Activated CD4-positive, alpha-beta memory T cell treated with anti-CD3 and anti-CD28 coated beads for 36 hours (primary cell): Measurements from ENCODE around the gene M1AP. TPM values are rescaled to one million over a fixed set of nuclear protein-coding genes. Genes with fewer than 3 reads are reported as not detected.

ENCODE experiments used
- CTCF ChIA-PET: fragments of 350-600 bp; sonication (Branson Sonifier 250); formaldehyde crosslinking; loops from one replicate; lab custom pipeline; 2021; ENCODE audit warnings: antibody characterized with exemption, inconsistent platforms; lab: Charles Lee
- POLR2A ChIA-PET: fragments of 350-600 bp; sonication (Branson Sonifier 250); formaldehyde crosslinking; loops from one replicate; lab custom pipeline; 2021; ENCODE audit warnings: antibody characterized with exemption; lab: Charles Lee
- DNase-seq: peaks from one replicate; pipeline ENCODE4 v3.0.0-alpha.2; 2020
- H3K27ac Mint-ChIP-seq: one replicate; pipeline ENCODE4 v1.8.0; 2021; ENCODE audit warnings: mixed read lengths
- H3K27me3 Mint-ChIP-seq: one replicate; pipeline ENCODE4 v1.8.0; 2021; ENCODE audit warnings: mixed read lengths
- H3K36me3 Mint-ChIP-seq: one replicate; pipeline ENCODE4 v1.8.0; 2021; ENCODE audit warnings: mixed read lengths
- H3K4me1 Mint-ChIP-seq: one replicate; pipeline ENCODE4 v1.8.0; 2021; ENCODE audit warnings: low read depth, mixed read lengths
- H3K4me3 Mint-ChIP-seq: one replicate; pipeline ENCODE4 v1.8.0; 2021; ENCODE audit warnings: mild to moderate bottlenecking, mixed read lengths
- H3K9me3 Mint-ChIP-seq: one replicate; pipeline ENCODE4 v1.8.0; 2021; ENCODE audit warnings: mixed read lengths
- intact Hi-C: fragments of 100-400 bp; cut with micrococcal nuclease; formaldehyde crosslinking; loops from one replicate; pipeline ENCODE4 v1.15.1; 2023
- total RNA-seq, 2 experiments: library from RNA; stranded (reverse); gene quantifications; one replicate each; pipeline ENCODE4 v1.2.3, GENCODE V29; 2021

Gene M1AP, protein sequence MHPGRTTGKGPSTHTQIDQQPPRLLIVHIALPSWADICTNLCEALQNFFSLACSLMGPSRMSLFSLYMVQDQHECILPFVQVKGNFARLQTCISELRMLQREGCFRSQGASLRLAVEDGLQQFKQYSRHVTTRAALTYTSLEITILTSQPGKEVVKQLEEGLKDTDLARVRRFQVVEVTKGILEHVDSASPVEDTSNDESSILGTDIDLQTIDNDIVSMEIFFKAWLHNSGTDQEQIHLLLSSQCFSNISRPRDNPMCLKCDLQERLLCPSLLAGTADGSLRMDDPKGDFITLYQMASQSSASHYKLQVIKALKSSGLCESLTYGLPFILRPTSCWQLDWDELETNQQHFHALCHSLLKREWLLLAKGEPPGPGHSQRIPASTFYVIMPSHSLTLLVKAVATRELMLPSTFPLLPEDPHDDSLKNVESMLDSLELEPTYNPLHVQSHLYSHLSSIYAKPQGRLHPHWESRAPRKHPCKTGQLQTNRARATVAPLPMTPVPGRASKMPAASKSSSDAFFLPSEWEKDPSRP
- total RNA-seq: not detected

DNA sequence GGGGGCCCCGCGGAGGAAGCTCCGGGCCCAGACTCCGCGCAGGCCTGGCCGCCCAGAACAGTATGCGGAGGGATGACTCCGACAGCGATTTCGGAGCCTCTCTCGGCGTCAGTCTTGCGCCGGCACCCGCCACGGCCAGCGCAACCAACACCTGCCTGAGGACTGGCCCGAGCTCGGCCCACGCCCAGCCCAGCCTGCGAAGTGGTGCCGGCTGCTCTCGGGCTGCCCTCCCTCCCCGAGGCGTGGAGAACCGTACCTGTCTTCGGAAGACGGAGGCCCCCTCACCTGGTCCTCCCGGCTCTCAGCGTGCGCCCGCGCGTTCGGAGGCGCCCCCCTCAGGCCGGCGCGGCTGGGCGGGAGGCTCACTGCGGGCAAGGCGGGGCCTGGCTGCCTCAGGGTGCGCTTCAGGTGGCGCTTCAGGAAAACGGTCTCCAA, at the start of gene M1AP:
M1AP (minus strand) TSS at position 322 of the 435 bp plus-strand sequence. CDS start 8,055 bp downstream, outside the sequence.
- Mint-ChIP-seq H3K4me1 (peaks cover 2% of the 10 kb centered on the region), H3K27me3 (peaks cover 13% of the 10 kb centered on the region), H3K27ac (no peak within 1 kb of the TSS), H3K9me3 (no peaks in the 10 kb centered on the region), H3K4me3 (no peak within 1 kb of the TSS), H3K36me3 (no peaks in the 10 kb centered on the region)
- CTCF ChIA-PET: no interaction called here
- POLR2A ChIA-PET: no interaction called here
- intact Hi-C loops: no loop called here
- no peak for DNase-seq

DNA sequence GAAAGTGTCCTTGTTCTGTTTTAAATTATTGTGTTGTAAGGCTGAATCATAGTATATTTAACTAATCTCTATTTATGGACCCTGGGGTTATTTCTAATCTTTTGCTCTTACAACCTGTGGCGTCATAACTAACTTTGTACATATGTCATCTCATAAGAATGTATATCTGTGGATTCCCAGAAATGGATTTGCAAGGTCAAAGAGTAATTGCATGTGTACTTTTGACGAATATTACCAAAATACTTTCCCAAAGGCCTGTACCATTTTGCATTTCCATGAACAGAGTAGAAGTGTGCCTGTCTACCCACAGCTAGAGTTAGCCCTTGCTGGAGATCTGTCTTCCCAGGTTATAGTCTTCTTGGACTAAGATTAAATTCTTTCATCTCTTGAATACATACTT, 48.7 kb upstream of the M1AP start:
- Mint-ChIP-seq H3K36me3 (no peaks in the 10 kb centered on the region), H3K9me3 (no peaks in the 10 kb centered on the region), H3K4me3 (no peak overlapping the region), H3K27ac (no peak overlapping the region), H3K27me3 (peaks cover 2% of the 10 kb centered on the region), H3K4me1 (no peaks in the 10 kb centered on the region)
- no peak for DNase-seq
- intact Hi-C loops: loop anchor here (10.0 kb wide), 1 partner anchor 708 kb away; no protein-coding TSS in a partner anchor
- ChIA-PET POLR2A (no interaction called here), CTCF (no interaction called here)

DNA sequence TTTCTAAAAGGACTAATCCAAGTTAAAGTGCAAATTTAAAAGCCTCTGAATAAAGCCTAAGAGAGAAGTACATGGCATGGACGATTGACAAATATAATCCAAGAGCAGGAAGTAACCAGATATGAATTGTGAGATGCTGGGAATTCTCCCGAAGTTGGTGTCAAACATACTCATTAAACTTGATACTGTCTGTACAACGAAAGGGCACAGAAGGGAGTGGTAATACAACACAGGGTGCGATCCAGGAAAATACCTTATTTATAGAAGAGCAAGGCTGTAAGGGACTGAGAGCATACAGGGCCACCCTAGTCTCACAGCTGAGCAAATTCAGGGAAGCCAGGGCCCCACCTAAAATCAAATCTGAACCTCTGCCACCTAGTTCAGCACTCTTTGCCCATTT, 47.5 kb upstream of the M1AP start:
- no peak for DNase-seq
- no peaks in the 10 kb centered on the region for H3K4me1 Mint-ChIP-seq
- no peaks in the 10 kb centered on the region for H3K36me3 Mint-ChIP-seq
- ChIA-PET POLR2A (no interaction called here), CTCF (no interaction called here)
- no peak overlapping the region for H3K4me3 Mint-ChIP-seq
- intact Hi-C loops: loop anchor here (10.0 kb wide), 1 partner anchor 709 kb away; no protein-coding TSS in a partner anchor
- H3K27ac Mint-ChIP-seq: no peak overlapping the region
- H3K27me3 Mint-ChIP-seq: peaks cover 2% of the 10 kb centered on the region
- H3K9me3 Mint-ChIP-seq: no peaks in the 10 kb centered on the region

DNA sequence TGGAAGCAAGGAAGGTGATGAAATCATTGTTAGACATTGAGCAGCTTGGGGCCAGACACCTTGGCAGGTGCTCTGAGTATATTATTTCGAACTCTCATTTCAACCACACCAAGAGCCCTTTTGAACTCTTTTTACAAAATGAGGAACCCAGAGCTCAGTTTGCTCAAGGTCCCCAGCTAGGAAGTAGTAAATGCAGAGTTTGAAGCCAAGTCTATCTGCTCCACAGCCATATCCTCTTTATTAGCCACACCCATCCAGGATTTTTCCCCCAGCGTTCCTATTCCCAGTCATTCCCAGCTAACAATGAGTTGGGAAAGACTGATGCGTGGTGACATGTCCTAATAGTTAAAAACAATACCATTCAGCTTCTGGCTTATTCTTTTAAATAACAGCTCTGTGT, 46.2 kb upstream of the M1AP start:
- Mint-ChIP-seq H3K4me1 (no peaks in the 10 kb centered on the region), H3K9me3 (no peaks in the 10 kb centered on the region), H3K36me3 (no peaks in the 10 kb centered on the region), H3K27ac (no peak overlapping the region), H3K4me3 (no peak overlapping the region), H3K27me3 (peaks cover 2% of the 10 kb centered on the region)
- ChIA-PET CTCF (interaction anchor here (0.8 kb wide), 1 partner anchor 20 kb away, joined by 4 read pairs; no protein-coding TSS in a partner anchor), POLR2A (no interaction called here)
- DNase-seq: no peak
- intact Hi-C loops: loop anchor here (10.0 kb wide), 1 partner anchor 711 kb away; no protein-coding TSS in a partner anchor

DNA sequence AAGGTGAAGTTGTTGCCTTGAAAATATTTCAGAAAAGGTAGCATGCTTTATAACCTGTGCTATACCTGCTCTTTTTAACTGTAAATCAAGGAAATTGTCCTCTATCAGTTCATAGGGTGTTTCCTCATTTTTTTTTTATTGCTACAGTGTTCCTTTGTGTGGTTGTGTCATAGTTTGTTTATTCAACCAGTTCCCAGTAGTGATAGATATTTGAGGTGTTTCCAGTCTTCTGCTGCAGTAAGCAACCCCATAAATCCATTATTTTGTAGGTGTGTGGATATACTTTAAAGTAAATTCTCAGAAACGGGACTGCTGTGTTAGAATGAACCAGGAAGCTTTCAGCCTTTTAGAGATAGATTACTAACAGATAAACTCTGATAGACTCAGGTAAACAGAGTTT, 45.5 kb upstream of the M1AP start:
- Mint-ChIP-seq H3K27me3 (peaks cover 2% of the 10 kb centered on the region), H3K9me3 (no peaks in the 10 kb centered on the region), H3K27ac (no peak overlapping the region), H3K4me3 (no peak overlapping the region), H3K36me3 (no peaks in the 10 kb centered on the region), H3K4me1 (no peaks in the 10 kb centered on the region)
- ChIA-PET CTCF (no interaction called here), POLR2A (no interaction called here)
- intact Hi-C loops: loop anchor here (10.0 kb wide), 1 partner anchor 711 kb away; no protein-coding TSS in a partner anchor
- DNase-seq: no peak

DNA sequence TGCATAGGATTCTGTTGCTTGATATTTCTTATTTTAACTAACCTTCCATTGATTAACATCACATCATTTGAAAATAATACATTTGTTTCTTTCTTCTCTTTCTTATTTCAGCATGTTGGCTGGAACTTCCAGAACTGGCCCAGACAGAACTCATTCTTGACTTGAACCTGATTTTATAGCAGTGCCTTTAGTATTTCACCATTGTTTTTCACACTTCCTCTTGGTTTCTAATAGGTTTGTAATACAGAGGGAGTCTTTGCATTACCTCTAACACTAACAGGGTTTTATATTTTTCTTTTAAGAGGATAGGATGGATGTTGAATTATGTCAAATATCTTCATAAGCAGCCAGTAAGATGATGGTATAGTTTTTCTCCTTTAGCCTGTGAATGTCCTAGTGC, 45.1 kb upstream of the M1AP start:
- no peaks in the 10 kb centered on the region for H3K4me1 Mint-ChIP-seq
- H3K27me3 Mint-ChIP-seq: peaks cover 2% of the 10 kb centered on the region
- POLR2A ChIA-PET: no interaction called here
- H3K36me3 Mint-ChIP-seq: no peaks in the 10 kb centered on the region
- DNase-seq: no peak
- H3K9me3 Mint-ChIP-seq: no peaks in the 10 kb centered on the region
- no peak overlapping the region for H3K4me3 Mint-ChIP-seq
- H3K27ac Mint-ChIP-seq: no peak overlapping the region
- intact Hi-C loops: loop anchor here (10.0 kb wide), 1 partner anchor 712 kb away; no protein-coding TSS in a partner anchor
- CTCF ChIA-PET: no interaction called here

DNA sequence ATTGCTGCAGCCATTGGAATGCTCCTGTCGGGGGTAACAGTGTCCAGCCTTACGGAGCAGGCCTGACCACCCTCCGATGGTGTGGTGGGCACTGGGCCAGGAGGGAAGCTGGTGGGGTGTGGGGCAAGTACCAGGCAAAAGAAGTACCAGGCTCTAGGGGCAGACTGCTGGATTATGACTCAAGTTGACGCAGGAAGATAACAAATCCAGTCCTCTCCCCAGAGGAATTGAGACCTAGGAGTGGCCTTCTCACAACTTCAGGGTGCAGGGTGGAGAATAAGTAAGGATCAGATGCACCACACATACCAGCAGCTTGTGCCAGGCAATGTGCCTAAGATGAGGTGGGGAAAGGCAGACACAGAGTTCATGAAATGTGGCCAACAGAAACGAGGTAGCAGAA, 43.8 kb upstream of the M1AP start:
- intact Hi-C loops: loop anchor here (10.0 kb wide), 1 partner anchor 713 kb away; no protein-coding TSS in a partner anchor
- ChIA-PET POLR2A (no interaction called here), CTCF (interaction anchor here (0.9 to 2.8 kb wide), 2 partner anchors 144 to 184 kb away, joined by 3 to 18 read pairs; no protein-coding TSS in a partner anchor)
- H3K9me3 Mint-ChIP-seq: no peaks in the 10 kb centered on the region
- no peak overlapping the region for H3K4me3 Mint-ChIP-seq
- H3K36me3 Mint-ChIP-seq: no peaks in the 10 kb centered on the region
- H3K27ac Mint-ChIP-seq: no peak overlapping the region
- H3K4me1 Mint-ChIP-seq: no peaks in the 10 kb centered on the region
- H3K27me3 Mint-ChIP-seq: peaks cover 2% of the 10 kb centered on the region
- no peak for DNase-seq

DNA sequence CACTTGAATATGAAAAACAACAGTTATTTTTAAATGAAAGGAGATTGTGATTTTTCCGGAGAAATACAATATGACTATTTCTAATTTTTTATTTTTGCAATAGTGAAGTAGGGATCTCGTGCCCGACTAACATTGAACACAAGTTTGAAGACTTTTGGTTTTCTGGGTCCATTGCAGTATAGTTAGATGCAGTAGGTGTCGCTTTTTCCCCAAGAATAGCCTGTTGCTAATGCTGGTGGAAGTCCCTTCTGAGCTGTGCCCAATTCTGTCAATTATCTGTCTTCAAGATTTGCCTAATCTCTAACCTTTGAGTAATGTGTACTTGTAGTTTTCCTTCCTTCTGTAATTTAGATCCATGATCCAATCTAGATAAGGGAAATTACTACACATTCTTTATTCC, 42.4 kb upstream of the M1AP start:
- Mint-ChIP-seq H3K27me3 (peaks cover 2% of the 10 kb centered on the region), H3K36me3 (no peaks in the 10 kb centered on the region), H3K9me3 (no peaks in the 10 kb centered on the region), H3K27ac (no peak overlapping the region), H3K4me1 (no peaks in the 10 kb centered on the region), H3K4me3 (no peak overlapping the region)
- intact Hi-C loops: loop anchor here (10.0 kb wide), 1 partner anchor 714 kb away; no protein-coding TSS in a partner anchor
- no peak for DNase-seq
- ChIA-PET POLR2A (no interaction called here), CTCF (interaction anchor here (0.8 to 2.8 kb wide), 3 partner anchors 21 to 185 kb away, joined by 3 to 18 read pairs (median 4); no protein-coding TSS in a partner anchor)

DNA sequence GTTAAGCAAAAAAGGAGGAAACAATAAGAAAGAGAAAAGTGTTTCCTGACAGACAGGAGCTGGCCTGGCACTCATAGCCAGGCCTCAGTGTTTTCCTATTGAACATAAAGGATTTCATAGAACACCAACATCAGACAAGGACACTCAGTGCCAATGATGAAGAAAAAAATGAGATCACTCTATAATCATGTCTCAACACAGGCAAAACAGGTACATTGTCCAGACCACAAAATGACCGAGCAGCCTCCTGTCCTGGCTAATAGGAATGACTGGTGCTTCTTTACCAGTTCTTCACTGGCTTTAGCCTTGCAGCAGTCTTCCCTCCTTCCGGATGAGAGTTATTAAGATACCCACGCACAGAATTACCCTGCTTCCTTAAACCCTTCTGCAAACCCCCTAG, 41.5 kb upstream of the M1AP start:
- no peaks in the 10 kb centered on the region for H3K9me3 Mint-ChIP-seq
- intact Hi-C loops: loop anchor here (10.0 kb wide), 1 partner anchor 715 kb away; no protein-coding TSS in a partner anchor
- peaks cover 2% of the 10 kb centered on the region for H3K27me3 Mint-ChIP-seq
- H3K4me1 Mint-ChIP-seq: no peaks in the 10 kb centered on the region
- CTCF ChIA-PET: interaction anchor here (2.8 to 3.4 kb wide), 2 partner anchors 24 to 186 kb away, joined by 11 to 12 read pairs; no protein-coding TSS in a partner anchor
- POLR2A ChIA-PET: no interaction called here
- H3K36me3 Mint-ChIP-seq: no peaks in the 10 kb centered on the region
- H3K27ac Mint-ChIP-seq: no peak overlapping the region
- no peak for DNase-seq
- H3K4me3 Mint-ChIP-seq: no peak overlapping the region

DNA sequence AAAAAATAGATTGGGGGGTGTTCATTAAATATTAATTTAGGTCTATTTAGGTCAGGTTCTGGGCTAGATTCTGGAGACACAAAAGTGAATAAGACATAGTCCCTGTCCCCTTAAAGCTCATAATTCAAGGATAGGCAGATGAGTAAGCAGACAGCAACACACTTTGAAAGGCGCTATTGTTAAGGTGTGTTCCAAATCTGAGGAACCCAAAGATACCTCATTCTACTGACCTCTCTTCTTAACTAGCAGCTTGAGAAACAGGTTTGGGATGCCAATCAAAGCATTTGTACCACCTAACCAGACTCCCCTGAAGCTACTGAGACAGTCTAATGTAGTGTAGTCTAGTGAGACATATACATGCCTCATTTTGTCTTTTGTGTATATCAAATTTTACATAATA, 40.8 kb upstream of the M1AP start:
- Mint-ChIP-seq H3K9me3 (no peaks in the 10 kb centered on the region), H3K36me3 (no peaks in the 10 kb centered on the region), H3K27me3 (peaks cover 2% of the 10 kb centered on the region), H3K27ac (no peak overlapping the region), H3K4me3 (no peak overlapping the region), H3K4me1 (no peaks in the 10 kb centered on the region)
- ChIA-PET CTCF (interaction anchor here (2.4 to 3.4 kb wide), 3 partner anchors 25 to 188 kb away, joined by 11 to 12 read pairs (median 11); no protein-coding TSS in a partner anchor), POLR2A (no interaction called here)
- intact Hi-C loops: no loop called here
- DNase-seq: no peak

DNA sequence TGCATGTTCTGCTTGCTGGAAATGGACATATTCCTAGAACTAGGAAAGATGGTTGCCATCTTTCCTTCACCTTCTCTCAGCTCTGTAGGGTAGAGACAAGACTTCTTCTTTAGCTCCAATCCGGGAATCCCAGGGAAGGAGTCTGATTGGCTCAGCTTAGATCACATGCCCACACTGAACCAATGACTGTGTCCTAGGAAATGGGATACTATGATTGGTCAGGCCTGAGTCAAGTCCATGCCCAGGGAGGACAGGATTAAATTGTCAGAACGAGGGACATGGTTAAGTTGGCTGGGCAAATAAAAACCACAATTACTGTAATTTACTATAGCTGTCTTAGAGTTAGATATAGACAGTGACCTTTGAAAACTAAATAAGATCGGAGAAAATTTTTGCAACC, 37.3 kb upstream of the M1AP start:
- Mint-ChIP-seq H3K4me1 (no peaks in the 10 kb centered on the region), H3K36me3 (no peaks in the 10 kb centered on the region), H3K4me3 (no peak overlapping the region), H3K9me3 (no peaks in the 10 kb centered on the region), H3K27ac (no peak overlapping the region), H3K27me3 (no peaks in the 10 kb centered on the region)
- POLR2A ChIA-PET: no interaction called here
- intact Hi-C loops: no loop called here
- CTCF ChIA-PET: no interaction called here
- DNase-seq: no peak

DNA sequence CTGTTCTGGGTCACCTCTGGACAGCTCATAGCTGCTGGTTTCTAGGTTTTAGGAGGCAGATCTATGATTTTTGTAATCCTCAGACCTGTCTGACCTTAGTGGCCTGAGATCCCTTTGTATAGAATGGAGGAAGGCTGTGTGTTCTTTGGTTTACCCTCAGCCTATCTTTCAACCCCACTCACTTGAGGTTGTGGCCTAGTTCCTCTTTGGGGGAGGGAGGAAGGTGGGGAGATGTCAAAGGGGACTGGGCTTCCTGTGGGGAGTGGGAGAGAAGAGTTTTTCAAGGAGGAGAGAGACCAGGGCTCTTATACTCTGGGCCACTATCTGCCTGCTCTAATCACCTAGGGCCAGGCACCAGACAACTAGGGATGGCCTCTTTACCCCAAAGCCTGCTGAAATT, 34.4 kb upstream of the M1AP start:
- CTCF ChIA-PET: no interaction called here
- Mint-ChIP-seq H3K36me3 (peaks cover 7% of the 10 kb centered on the region), H3K4me1 (no peaks in the 10 kb centered on the region), H3K27me3 (no peaks in the 10 kb centered on the region), H3K9me3 (no peaks in the 10 kb centered on the region), H3K4me3 (no peak overlapping the region), H3K27ac (no peak overlapping the region)
- intact Hi-C loops: no loop called here
- POLR2A ChIA-PET: no interaction called here
- no peak for DNase-seq
